OCI-LY7 (cell line): ENCODE measurements around the gene P4HA3.

Source experiments
- CTCF ChIP-seq: fragments of 200-600 bp; sonication (generic); conservative IDR thresholded peaks from 2 replicates; pipeline ENCODE4 v1.5.1; 2014; ENCODE audit warnings: mild to moderate bottlenecking, antibody characterized with exemption, low read length, moderate library complexity, mixed read lengths
- EZH2phosphoT487 ChIP-seq: fragments of 200-600 bp; sonication (generic); IDR thresholded peaks from 2 replicates; pipeline ENCODE4 v1.6.1; 2018; ENCODE audit warnings: low read depth, borderline replicate concordance, mild to moderate bottlenecking, mixed run types, antibody characterized with exemption, low read length, moderate library complexity, mixed read lengths

GRCh38 chr11:74284466-74284865 lies 27.0 kb downstream of the P4HA3 start:
- no peak for TF ChIP-seq EZH2phosphoT487
- TF ChIP-seq CTCF: no peak
